Measurements from ENCODE around the gene SMPD3.
A peak's percentile ranks its signal among the peaks of the same experiment; 100 is the strongest.

SMPD3 gene

GRCh38 chr16:68434624-68435210 is 13.6 kb downstream of the SMPD3 start:
- peak in 1 of 51 donors; percentile 54 for DNase-seq

GRCh38 chr16:68433316-68433715 is 15.0 kb downstream of the SMPD3 start:
- DNase-seq = no peak

- DNase-seq = no peak
Measured at GRCh38 chr16:68432701-68433100, 15.6 kb downstream of the SMPD3 start.

- DNase-seq = no peak
Measured at GRCh38 chr16:68429076-68429854, 19.0 kb downstream of the SMPD3 start.

- no peak for DNase-seq
Measured at GRCh38 chr16:68427649-68428303, 20.5 kb downstream of the SMPD3 start.

GRCh38 chr16:68426347-68426652 is 22.0 kb downstream of the SMPD3 start:
- no peak for DNase-seq

- DNase-seq = no peak
Measured at GRCh38 chr16:68425498-68426346, 22.6 kb downstream of the SMPD3 start.

- no peak for DNase-seq
Measured at GRCh38 chr16:68423771-68424170, 24.5 kb downstream of the SMPD3 start.

GRCh38 chr16:68422396-68422960 is 25.8 kb downstream of the SMPD3 start:
- peak in 1 of 51 donors; percentile 22 for DNase-seq

- no peak for DNase-seq
Measured at GRCh38 chr16:68421076-68421475, 27.2 kb downstream of the SMPD3 start.

- no peak for DNase-seq
Measured at GRCh38 chr16:68420366-68420942, 27.9 kb downstream of the SMPD3 start.

GRCh38 chr16:68417711-68418301 is 30.5 kb downstream of the SMPD3 start:
- peak in 1 of 51 donors; percentile 35 for DNase-seq

GRCh38 chr16:68416057-68417046 is 32.0 kb downstream of the SMPD3 start:
- DNase-seq = no peak

GRCh38 chr16:68414581-68414980 is 33.7 kb downstream of the SMPD3 start:
- no peak for DNase-seq

- DNase-seq = no peak
Measured at GRCh38 chr16:68412061-68412460, 36.2 kb downstream of the SMPD3 start.

- DNase-seq = no peak
Measured at GRCh38 chr16:68411086-68411485, 37.2 kb downstream of the SMPD3 start.

- no peak for DNase-seq
Measured at GRCh38 chr16:68408967-68409366, 39.3 kb downstream of the SMPD3 start.

GRCh38 chr16:68408428-68408827 is 39.9 kb downstream of the SMPD3 start:
- DNase-seq = no peak

- DNase-seq = peak in 7 of 51 donors; percentile 8 to 65 (median 18)
Measured at GRCh38 chr16:68406458-68407152, 41.7 kb downstream of the SMPD3 start.

Data from hypothalamus (tissue), 51 donors.